Retinal pigment epithelial cell (primary cell): ENCODE data around the gene PLIN3.
"Not testable (repeated sequence)": the region's sequence is repeated elsewhere in the genome, so short reads cannot be mapped to it uniquely, and the experiment has no call there.

Source experiments
- DNase-seq: peaks from one replicate; pipeline ENCODE4 v3.0.0-alpha.2; 2010; ENCODE audit warnings: low read depth
- H3K4me3 ChIP-seq: 2 replicates; pipeline ENCODE4 v1.5.1; 2011; ENCODE audit warnings: mild to moderate bottlenecking, low read length, control low read depth, moderate library complexity
- TF ChIP-seq, protein P1 (sequence below): conservative IDR thresholded peaks from 2 replicates; pipeline ENCODE4 v1.5.1; 2011; ENCODE audit warnings: low read depth, low read length, control low read depth, inconsistent platforms

The PLIN3 gene

DNA sequence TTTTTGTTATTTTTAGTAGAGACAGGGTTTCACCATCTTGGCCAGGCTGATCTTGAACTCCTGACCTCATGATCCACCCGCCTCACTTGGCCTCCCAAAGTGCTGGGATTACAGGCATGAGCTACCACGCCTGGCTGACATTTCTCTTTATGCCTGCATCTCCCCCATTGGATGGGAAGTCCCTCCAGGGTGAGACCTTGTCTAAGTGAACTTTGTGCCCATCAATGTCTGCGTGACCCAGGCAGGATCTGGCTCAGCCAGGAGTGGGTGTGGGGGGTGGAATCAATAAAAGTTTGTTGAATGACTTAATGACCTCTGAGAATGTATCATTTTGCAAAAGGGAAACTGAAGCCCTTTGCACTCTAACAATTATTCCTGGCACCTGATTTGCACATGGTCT lies 37.0 kb upstream of the PLIN3 start:
- TF ChIP-seq, protein P1, sequence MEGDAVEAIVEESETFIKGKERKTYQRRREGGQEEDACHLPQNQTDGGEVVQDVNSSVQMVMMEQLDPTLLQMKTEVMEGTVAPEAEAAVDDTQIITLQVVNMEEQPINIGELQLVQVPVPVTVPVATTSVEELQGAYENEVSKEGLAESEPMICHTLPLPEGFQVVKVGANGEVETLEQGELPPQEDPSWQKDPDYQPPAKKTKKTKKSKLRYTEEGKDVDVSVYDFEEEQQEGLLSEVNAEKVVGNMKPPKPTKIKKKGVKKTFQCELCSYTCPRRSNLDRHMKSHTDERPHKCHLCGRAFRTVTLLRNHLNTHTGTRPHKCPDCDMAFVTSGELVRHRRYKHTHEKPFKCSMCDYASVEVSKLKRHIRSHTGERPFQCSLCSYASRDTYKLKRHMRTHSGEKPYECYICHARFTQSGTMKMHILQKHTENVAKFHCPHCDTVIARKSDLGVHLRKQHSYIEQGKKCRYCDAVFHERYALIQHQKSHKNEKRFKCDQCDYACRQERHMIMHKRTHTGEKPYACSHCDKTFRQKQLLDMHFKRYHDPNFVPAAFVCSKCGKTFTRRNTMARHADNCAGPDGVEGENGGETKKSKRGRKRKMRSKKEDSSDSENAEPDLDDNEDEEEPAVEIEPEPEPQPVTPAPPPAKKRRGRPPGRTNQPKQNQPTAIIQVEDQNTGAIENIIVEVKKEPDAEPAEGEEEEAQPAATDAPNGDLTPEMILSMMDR, result no peak
- no peak for DNase-seq
- H3K4me3 ChIP-seq, result no peak overlapping the region

DNA sequence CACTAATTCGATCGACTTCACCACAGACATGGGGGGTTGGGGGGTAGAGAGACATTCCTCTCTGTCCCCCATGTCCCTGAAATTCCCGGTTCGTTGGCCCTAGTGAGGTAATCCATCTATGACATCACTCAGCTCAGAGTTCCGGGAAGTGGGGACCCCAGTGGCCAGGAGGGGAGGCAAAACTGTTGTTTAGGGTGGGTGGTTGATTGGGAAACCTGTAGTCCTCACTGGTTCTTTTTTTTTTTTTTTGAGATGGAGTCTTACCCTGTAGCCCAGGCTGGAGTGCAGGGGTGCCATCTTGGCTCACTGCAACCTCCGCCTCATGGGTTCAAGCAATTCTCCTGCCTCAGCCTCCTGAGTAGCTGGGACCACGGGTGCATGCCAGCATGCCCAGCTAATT lies 35.3 kb upstream of the PLIN3 start, which contains the start of gene ARRDC5:
Gene ARRDC5, minus strand, starts transcription at position 101 of the 400 bp plus-strand sequence. Its CDS starts 71 bp downstream, at position 30.
- no peak within 1 kb of the TSS for H3K4me3 ChIP-seq
- DNase-seq, result no peak
- TF ChIP-seq, protein P1, result no peak

DNA sequence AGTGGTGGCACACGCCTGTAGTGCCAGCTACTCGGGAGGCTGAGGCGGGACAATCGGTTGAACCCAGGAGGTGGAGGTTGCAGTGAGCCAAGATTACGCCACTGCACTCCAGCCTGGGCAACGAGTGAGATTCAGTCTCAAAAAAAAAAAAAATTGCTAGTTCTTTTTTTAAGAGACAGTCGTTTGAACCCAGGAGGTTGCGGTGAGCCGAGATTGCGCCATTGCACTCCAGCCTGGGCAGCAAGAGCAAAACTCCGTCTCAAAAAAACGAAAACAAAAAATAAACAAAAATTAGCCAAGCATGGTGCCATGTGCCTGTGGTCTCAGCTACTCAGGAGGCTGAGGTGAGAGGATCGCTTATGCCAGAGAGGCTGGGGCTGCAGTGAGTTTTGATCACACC lies 33.4 kb upstream of the PLIN3 start:
- DNase-seq, H3K4me3 ChIP-seq: not testable (repeated sequence)

DNA sequence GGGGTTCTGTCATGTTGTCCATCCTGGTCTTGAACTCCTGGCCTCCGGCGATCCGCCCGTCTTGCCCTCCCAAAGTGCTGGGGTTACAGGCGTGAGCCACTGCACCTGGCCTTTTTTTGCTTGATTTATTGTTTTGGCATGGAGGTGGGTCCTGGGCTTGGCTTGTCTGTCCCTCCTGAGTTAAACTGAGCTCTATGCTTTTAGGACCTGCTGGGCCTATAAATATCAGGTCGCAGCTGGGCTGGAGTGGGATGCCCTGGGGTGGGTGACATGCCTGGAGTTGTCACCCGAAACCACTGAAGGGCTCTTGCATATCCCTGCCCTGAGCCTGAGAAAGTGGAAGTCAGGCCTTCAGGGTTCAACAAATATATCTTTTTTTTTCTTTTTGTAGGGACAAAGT lies 29.7 kb upstream of the PLIN3 start:
- TF ChIP-seq, protein P1, result no peak
- DNase-seq, result no peak
- H3K4me3 ChIP-seq, result no peak overlapping the region

DNA sequence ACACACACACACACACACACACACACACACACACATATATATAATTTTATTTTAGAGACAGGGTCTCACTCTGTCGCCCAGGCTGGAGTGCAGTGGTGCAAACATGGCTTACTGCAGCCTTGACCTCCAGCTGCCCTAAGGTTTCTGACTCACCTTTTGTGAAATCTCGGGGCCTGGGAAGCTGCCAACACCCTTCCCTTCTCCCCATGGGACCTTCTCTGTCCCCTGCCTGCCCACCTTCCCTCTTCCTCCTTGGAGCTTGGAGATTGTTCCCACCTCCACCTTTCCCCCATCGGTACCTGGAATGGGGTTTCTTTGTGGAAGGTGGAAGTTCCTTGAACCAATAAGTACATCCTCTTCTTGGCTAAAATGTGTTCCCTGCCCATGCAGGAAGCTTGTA lies 28.9 kb upstream of the PLIN3 start:
- no peak for DNase-seq
- TF ChIP-seq, protein P1, result no peak
- no peak overlapping the region for H3K4me3 ChIP-seq

DNA sequence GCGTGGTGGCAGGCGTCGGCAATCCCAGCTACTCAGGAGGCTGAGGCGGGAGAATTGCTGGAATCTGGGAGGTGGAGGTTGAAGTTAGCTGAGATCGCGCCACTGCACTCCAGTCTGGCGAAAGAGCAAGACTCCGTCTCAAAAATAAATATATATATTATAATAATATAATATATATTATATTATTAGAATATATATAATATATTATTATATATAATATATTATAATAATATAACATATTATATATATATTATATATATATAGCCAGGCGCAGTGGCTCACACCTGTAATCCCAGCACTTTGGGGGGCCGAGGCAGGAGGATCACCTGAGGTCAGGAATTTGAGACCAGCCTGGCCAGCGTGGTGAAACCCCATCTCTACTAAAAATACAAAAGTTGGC lies 25.5 kb upstream of the PLIN3 start:
- H3K4me3 ChIP-seq, DNase-seq: not testable (repeated sequence)

DNA sequence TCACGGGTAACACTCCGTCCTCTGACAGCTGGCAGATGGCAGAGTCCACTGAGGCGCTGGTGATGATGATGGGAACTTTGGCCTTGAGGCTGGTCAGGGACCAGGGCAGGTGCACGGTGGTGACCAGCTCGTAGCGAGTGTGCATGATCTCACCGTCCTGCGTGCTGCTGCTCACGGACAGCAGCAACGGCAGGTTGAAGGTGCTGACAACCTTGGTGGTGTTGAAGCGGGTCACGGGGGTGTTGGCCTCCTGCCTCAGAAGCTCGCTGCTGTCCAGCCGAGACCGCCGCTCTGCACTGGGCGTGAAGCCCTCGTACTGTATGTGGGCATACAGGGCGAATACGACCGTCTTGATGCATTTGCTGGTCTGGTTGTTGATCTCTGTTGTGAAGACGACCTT lies 23.6 kb upstream of the PLIN3 start:
- no peak overlapping the region for H3K4me3 ChIP-seq
- TF ChIP-seq, protein P1, result no peak
- no peak for DNase-seq

DNA sequence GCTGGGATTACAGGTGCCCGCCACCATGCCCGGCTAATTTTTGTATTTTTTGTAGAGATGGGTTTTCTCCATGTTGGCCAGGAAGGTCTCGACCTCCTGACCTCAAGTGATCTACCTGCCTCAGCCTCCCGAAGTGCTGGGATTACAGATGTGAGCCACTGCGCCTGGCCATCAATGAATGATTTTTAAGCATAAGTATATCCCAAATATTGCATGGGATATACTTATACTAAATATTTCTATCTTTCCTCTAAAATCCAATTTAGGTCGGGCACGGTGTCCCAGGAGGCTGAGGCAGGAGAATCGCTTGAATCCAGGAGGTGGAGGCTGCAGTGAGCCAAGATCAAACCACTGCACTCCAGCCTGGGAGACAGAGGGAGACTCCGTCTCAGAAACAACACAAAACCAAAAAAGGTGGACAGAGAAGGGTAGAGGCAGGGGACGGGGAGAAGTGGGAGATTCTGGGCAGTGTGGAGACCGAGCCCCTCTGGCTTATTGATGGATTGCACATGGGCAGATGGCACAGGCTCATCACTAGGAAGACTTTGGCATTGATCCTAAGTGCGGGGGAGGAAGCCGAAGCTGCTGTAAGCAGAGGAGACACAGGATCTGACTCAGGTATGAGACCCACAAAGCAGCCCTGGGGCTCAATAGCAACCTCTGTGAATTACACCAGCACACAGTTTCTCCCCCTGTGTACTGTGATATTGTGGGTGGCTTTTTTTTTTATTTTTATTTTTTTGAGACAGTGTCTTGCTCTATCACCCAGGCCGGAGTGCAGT lies 21.8 kb upstream of the PLIN3 start:
- TF ChIP-seq, protein P1, result no peak
- DNase-seq, result no peak
- H3K4me3 ChIP-seq, result no peak overlapping the region

DNA sequence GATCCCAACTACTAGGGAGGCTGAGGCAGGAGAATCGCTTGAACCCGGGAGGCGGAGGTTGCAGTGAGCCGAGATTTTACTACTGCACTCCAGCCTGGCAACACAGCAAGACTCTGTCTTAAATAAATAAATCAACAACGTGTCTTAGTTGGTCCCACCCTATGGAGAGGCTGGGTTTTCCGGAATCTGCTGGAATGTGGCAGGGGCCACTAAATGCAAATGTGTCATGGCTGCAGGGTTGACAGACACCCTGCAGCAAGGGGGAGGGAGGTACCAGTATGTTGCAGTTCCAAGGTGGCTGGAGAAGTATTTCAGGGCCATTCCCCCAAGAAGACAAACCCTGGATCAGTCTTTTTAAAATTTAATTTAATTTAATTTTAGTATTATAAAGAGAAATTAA lies 20.3 kb upstream of the PLIN3 start:
- not testable (repeated sequence) for H3K4me3 ChIP-seq, DNase-seq

DNA sequence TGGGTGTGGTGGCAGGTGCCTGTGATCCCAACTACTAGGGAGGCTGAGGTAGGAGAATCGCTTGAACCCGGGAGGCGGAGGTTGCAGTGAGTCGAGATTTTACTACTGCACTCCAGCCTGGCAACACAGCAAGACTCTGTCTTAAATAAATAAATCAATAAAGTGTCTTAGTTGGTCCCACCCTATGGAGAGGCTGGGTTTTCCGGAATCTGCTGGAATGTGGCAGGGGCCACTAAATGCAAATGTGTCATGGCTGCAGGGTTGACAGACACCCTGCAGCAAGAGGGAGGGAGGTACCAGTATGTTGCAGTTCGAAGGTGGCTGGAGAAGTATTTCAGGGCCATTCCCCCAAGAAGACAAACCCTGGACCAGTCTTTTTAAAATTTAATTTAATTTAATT lies 17.5 kb upstream of the PLIN3 start:
- not testable (repeated sequence) for DNase-seq, H3K4me3 ChIP-seq

DNA sequence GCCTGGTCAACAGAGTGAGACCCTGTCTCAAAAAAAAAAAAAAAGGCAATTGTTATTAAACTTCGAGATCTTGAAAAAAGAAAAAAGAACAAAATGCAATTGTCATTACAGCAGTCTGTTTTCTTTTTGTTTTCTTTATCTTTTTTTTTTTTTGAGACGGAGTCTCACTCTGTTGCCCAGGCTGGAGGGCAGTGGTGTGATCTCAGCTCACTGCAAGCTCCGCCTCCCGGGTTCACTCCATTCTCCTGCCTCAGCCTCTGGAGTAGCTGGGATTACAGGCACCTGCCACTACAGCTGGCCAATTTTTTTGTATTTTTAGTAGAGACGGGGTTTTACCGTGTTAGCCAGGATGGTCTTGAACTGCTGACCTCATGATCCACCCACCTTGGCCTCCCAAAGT lies 15.4 kb upstream of the PLIN3 start:
- H3K4me3 ChIP-seq, DNase-seq: not testable (repeated sequence)
